ENCODE measurements around the gene ATP5MC2.
A peak's percentile ranks its signal among the peaks of the same experiment; 100 is the strongest.

ATP5MC2 gene

DNA sequence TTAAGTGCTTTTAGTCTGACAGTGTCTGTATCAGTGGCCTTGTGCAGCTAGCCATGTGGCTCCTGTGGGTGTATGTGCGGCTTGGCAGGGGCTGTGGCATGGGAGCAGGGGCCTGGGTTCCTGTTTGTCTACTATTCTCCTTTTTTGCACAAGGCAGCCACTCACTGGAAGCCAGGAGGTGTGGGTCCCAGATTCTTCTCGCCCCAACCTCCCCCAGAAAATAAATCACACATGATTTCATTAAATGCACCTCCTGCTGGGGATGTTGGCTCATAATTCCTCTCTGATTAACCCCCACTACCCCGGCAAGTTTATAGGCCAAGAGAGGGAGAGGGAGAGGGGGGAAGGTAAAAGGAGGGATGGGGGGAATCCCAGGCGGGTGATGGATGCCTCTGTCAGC lies 33.8 kb upstream of the ATP5MC2 start:
- Histone ChIP-seq H3K9me3 (ENCODE audit: control insufficient read depth in 2 of 2, low read length in 2 of 2) (no peaks in the 10 kb centered on the region), H3K4me3 (ENCODE audit: low read length in 2 of 2) (no peak overlapping the region), H3K9ac (ENCODE audit: low read length in 2 of 2) (no peak overlapping the region), H3K4me1 (ENCODE audit: control insufficient read depth, insufficient read depth, low read length) (no peaks in the 10 kb centered on the region), H3K27me3 (ENCODE audit: control insufficient read depth in 1 of 2, insufficient read depth in 2 of 2, low read length in 2 of 2) (peaks cover 9 to 13% of the 10 kb centered on the region in 2 donors), H3K27ac (ENCODE audit: low read length) (no peak overlapping the region), H3K36me3 (ENCODE audit: control insufficient read depth in 2 of 2, insufficient read depth in 2 of 2, low read length in 2 of 2) (peaks cover 16 to 29% of the 10 kb centered on the region in 2 donors)

- H3K27me3 ChIP-seq (ENCODE audit: control insufficient read depth in 1 of 2, insufficient read depth in 2 of 2, low read length in 2 of 2) = peaks cover 26 to 27% of the 10 kb centered on the region in 2 donors
Observed at GRCh38 chr12:53706080-53706479, 30.2 kb upstream of the ATP5MC2 start.

DNA sequence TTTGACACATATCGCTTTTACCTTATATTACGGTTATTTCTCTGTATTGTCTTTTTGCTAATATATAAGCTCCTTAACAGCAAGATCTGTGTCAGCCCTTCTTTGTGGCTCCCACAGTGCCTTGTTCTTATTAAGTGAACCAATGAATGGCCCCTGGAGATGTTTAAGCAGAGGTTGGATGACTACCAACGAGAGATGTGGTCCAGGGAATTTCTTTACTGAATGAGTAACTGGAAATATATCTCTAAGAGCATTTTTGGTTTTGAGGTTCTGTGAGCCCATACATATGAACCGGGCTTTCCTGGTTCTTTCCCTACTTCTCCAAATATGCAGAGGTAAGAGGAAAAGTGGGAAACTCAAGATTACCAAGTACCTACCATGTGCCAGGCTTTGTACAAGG lies 27.9 kb upstream of the ATP5MC2 start:
- H3K27ac ChIP-seq (ENCODE audit: low read length) = no peak overlapping the region
- H3K4me3 ChIP-seq (ENCODE audit: low read length in 2 of 2) = no peak overlapping the region
- H3K9me3 ChIP-seq (ENCODE audit: control insufficient read depth in 2 of 2, low read length in 2 of 2) = no peaks in the 10 kb centered on the region
- no peaks in the 10 kb centered on the region for H3K36me3 ChIP-seq (ENCODE audit: control insufficient read depth in 2 of 2, insufficient read depth in 2 of 2, low read length in 2 of 2)
- peaks cover 37 to 49% of the 10 kb centered on the region in 2 donors for H3K27me3 ChIP-seq (ENCODE audit: control insufficient read depth in 1 of 2, insufficient read depth in 2 of 2, low read length in 2 of 2)
- no peak overlapping the region for H3K9ac ChIP-seq (ENCODE audit: low read length in 2 of 2)
- no peaks in the 10 kb centered on the region for H3K4me1 ChIP-seq (ENCODE audit: control insufficient read depth, insufficient read depth, low read length)

More at GRCh38 chr12:53706080-53706479, 30.2 kb upstream of the ATP5MC2 start:
- H3K27ac ChIP-seq (ENCODE audit: low read length) = no peak overlapping the region
- no peak overlapping the region for H3K9ac ChIP-seq (ENCODE audit: low read length in 2 of 2)
- no peaks in the 10 kb centered on the region for H3K9me3 ChIP-seq (ENCODE audit: control insufficient read depth in 2 of 2, low read length in 2 of 2)
- no peaks in the 10 kb centered on the region for H3K36me3 ChIP-seq (ENCODE audit: control insufficient read depth in 2 of 2, insufficient read depth in 2 of 2, low read length in 2 of 2)
- no peak overlapping the region for H3K4me3 ChIP-seq (ENCODE audit: low read length in 2 of 2)
- no peaks in the 10 kb centered on the region for H3K4me1 ChIP-seq (ENCODE audit: control insufficient read depth, insufficient read depth, low read length)

GRCh38 chr12:53701518-53702264 lies 25.8 kb upstream of the ATP5MC2 start:
- Histone ChIP-seq H3K9me3 (ENCODE audit: control insufficient read depth in 2 of 2, low read length in 2 of 2) (no peaks in the 10 kb centered on the region), H3K4me3 (ENCODE audit: low read length in 2 of 2) (no peak overlapping the region), H3K27ac (ENCODE audit: low read length) (no peak overlapping the region), H3K9ac (ENCODE audit: low read length in 2 of 2) (no peak overlapping the region), H3K4me1 (ENCODE audit: control insufficient read depth, insufficient read depth, low read length) (no peaks in the 10 kb centered on the region), H3K36me3 (ENCODE audit: control insufficient read depth in 2 of 2, insufficient read depth in 2 of 2, low read length in 2 of 2) (no peaks in the 10 kb centered on the region), H3K27me3 (ENCODE audit: control insufficient read depth in 1 of 2, insufficient read depth in 2 of 2, low read length in 2 of 2) (peaks cover 46 to 64% of the 10 kb centered on the region in 2 donors)

DNA sequence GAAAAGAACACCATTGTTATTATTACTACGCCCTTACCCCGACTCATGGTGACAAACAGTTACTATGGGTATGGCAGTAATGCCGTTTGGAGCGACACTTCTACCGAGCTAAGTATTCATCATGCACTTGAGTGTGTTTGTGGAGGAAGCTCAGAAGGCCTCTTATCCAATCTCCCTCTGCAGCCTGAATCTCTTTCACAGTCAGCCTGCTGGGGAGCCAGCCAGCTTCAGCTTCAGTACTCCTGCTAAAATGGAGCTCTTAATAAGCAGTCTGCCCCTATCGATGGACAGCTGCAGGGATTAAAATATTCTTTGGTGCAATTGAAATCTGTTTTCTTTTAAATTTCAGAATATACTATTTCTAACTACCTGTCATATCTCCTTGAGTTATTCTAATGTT lies 24.7 kb upstream of the ATP5MC2 start:
- Histone ChIP-seq H3K4me1 (ENCODE audit: control insufficient read depth, insufficient read depth, low read length) (peaks cover 3% of the 10 kb centered on the region), H3K9me3 (ENCODE audit: control insufficient read depth in 2 of 2, low read length in 2 of 2) (no peaks in the 10 kb centered on the region), H3K9ac (ENCODE audit: low read length in 2 of 2) (no peak overlapping the region), H3K36me3 (ENCODE audit: control insufficient read depth in 2 of 2, insufficient read depth in 2 of 2, low read length in 2 of 2) (no peaks in the 10 kb centered on the region), H3K27me3 (ENCODE audit: control insufficient read depth in 1 of 2, insufficient read depth in 2 of 2, low read length in 2 of 2) (peaks cover 53 to 66% of the 10 kb centered on the region in 2 donors), H3K4me3 (ENCODE audit: low read length in 2 of 2) (no peak overlapping the region), H3K27ac (ENCODE audit: low read length) (no peak overlapping the region)

GRCh38 chr12:53699678-53700025 lies 23.8 kb upstream of the ATP5MC2 start:
- Histone ChIP-seq H3K4me1 (ENCODE audit: control insufficient read depth, insufficient read depth, low read length) (peaks cover 3% of the 10 kb centered on the region), H3K27ac (ENCODE audit: low read length) (no peak overlapping the region), H3K36me3 (ENCODE audit: control insufficient read depth in 2 of 2, insufficient read depth in 2 of 2, low read length in 2 of 2) (no peaks in the 10 kb centered on the region), H3K4me3 (ENCODE audit: low read length in 2 of 2) (no peak overlapping the region), H3K27me3 (ENCODE audit: control insufficient read depth in 1 of 2, insufficient read depth in 2 of 2, low read length in 2 of 2) (peaks cover 59 to 71% of the 10 kb centered on the region in 2 donors), H3K9ac (ENCODE audit: low read length in 2 of 2) (no peak overlapping the region), H3K9me3 (ENCODE audit: control insufficient read depth in 2 of 2, low read length in 2 of 2) (no peaks in the 10 kb centered on the region)

- Histone ChIP-seq H3K9me3 (ENCODE audit: control insufficient read depth in 2 of 2, low read length in 2 of 2) (no peaks in the 10 kb centered on the region), H3K27me3 (ENCODE audit: control insufficient read depth in 1 of 2, insufficient read depth in 2 of 2, low read length in 2 of 2) (peaks cover 63 to 70% of the 10 kb centered on the region in 2 donors), H3K27ac (ENCODE audit: low read length) (no peak overlapping the region), H3K4me3 (ENCODE audit: low read length in 2 of 2) (no peak overlapping the region), H3K9ac (ENCODE audit: low read length in 2 of 2) (no peak overlapping the region), H3K36me3 (ENCODE audit: control insufficient read depth in 2 of 2, insufficient read depth in 2 of 2, low read length in 2 of 2) (no peaks in the 10 kb centered on the region), H3K4me1 (ENCODE audit: control insufficient read depth, insufficient read depth, low read length) (peaks cover 3% of the 10 kb centered on the region)
Observed at GRCh38 chr12:53698948-53699677, 23.2 kb upstream of the ATP5MC2 start.

GRCh38 chr12:53696655-53697331 lies 20.9 kb upstream of the ATP5MC2 start:
- H3K9ac ChIP-seq (ENCODE audit: low read length in 2 of 2) = no peak overlapping the region
- peak overlapping the region in 1 of 2 donors; percentile 60 for H3K4me3 ChIP-seq (ENCODE audit: low read length in 2 of 2)
- H3K27me3 ChIP-seq (ENCODE audit: control insufficient read depth in 1 of 2, insufficient read depth in 2 of 2, low read length in 2 of 2) = peaks cover 54 to 65% of the 10 kb centered on the region in 2 donors
- H3K27ac ChIP-seq (ENCODE audit: low read length) = no peak overlapping the region
- H3K36me3 ChIP-seq (ENCODE audit: control insufficient read depth in 2 of 2, insufficient read depth in 2 of 2, low read length in 2 of 2) = no peaks in the 10 kb centered on the region
- H3K9me3 ChIP-seq (ENCODE audit: control insufficient read depth in 2 of 2, low read length in 2 of 2) = no peaks in the 10 kb centered on the region
- H3K4me1 ChIP-seq (ENCODE audit: control insufficient read depth, insufficient read depth, low read length) = peaks cover 3% of the 10 kb centered on the region

DNA sequence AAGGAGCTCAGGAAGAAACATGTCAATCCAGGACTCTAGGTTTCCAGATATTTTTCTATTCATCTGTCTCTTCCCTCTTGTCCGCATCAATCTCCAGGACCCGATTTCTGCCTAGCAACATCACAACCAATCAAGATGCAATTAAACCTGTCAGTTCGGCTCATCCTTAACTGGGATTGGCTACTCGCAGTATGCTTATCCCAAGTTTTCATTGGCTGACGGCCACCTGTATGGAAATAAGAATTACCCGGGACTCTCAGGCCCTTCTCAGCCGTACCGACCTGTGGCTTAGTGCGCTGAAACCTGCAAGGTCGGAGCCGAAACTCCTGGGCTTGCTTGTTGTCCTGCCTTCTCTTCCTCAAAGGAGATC lies 20.4 kb upstream of the ATP5MC2 start:
- no peaks in the 10 kb centered on the region for H3K9me3 ChIP-seq (ENCODE audit: control insufficient read depth in 2 of 2, low read length in 2 of 2)
- H3K4me1 ChIP-seq (ENCODE audit: control insufficient read depth, insufficient read depth, low read length) = peaks cover 3% of the 10 kb centered on the region
- no peaks in the 10 kb centered on the region for H3K36me3 ChIP-seq (ENCODE audit: control insufficient read depth in 2 of 2, insufficient read depth in 2 of 2, low read length in 2 of 2)
- H3K27ac ChIP-seq (ENCODE audit: low read length) = no peak overlapping the region
- H3K27me3 ChIP-seq (ENCODE audit: control insufficient read depth in 1 of 2, insufficient read depth in 2 of 2, low read length in 2 of 2) = peaks cover 54 to 65% of the 10 kb centered on the region in 2 donors
- H3K4me3 ChIP-seq (ENCODE audit: low read length in 2 of 2) = peak overlapping the region in 1 of 2 donors; percentile 60
- no peak overlapping the region for H3K9ac ChIP-seq (ENCODE audit: low read length in 2 of 2)

- peak overlapping the region in 1 of 2 donors; percentile 22 for H3K4me3 ChIP-seq (ENCODE audit: low read length in 2 of 2)
- peaks cover 3% of the 10 kb centered on the region for H3K4me1 ChIP-seq (ENCODE audit: control insufficient read depth, insufficient read depth, low read length)
- no peaks in the 10 kb centered on the region for H3K36me3 ChIP-seq (ENCODE audit: control insufficient read depth in 2 of 2, insufficient read depth in 2 of 2, low read length in 2 of 2)
- H3K27ac ChIP-seq (ENCODE audit: low read length) = no peak overlapping the region
- H3K9ac ChIP-seq (ENCODE audit: low read length in 2 of 2) = no peak overlapping the region
- no peaks in the 10 kb centered on the region for H3K9me3 ChIP-seq (ENCODE audit: control insufficient read depth in 2 of 2, low read length in 2 of 2)
- H3K27me3 ChIP-seq (ENCODE audit: control insufficient read depth in 1 of 2, insufficient read depth in 2 of 2, low read length in 2 of 2) = peaks cover 54 to 59% of the 10 kb centered on the region in 2 donors
Observed at GRCh38 chr12:53695152-53696145, 19.6 kb upstream of the ATP5MC2 start.

All from stomach smooth muscle (tissue), 2 donors.